Lower lobe of right lung (tissue), 2 donors: Measurements from ENCODE around the gene RAB11FIP3. TPM values are rescaled to one million over a fixed set of nuclear protein-coding genes. Genes with fewer than 3 reads are reported as not detected.

Source experiments
- ATAC-seq, 2 donors: fragments of 200-7000 bp; cut with Tn5 transposase; one replicate each; pipeline ENCODE4 v1.9.1; 2020 to 2022; ENCODE audit warnings: mild to moderate bottlenecking in 2 of 2, moderate library complexity in 2 of 2
- DNase-seq: peaks from one replicate; pipeline ENCODE4 v3.0.0-alpha.2; 2020
- H3K27ac ChIP-seq: fragments of 200-600 bp; one replicate; pipeline ENCODE4 v1.8.0; 2022
- H3K27me3 ChIP-seq: fragments of 200-600 bp; one replicate; pipeline ENCODE4 v1.8.0; 2022; ENCODE audit warnings: low read depth
- H3K36me3 ChIP-seq: fragments of 200-600 bp; one replicate; pipeline ENCODE4 v1.8.0; 2022; ENCODE audit warnings: mild to moderate bottlenecking
- H3K4me1 ChIP-seq: fragments of 200-600 bp; one replicate; pipeline ENCODE4 v1.8.0; 2022
- H3K4me3 ChIP-seq: fragments of 200-600 bp; one replicate; pipeline ENCODE4 v1.8.0; 2022; ENCODE audit warnings: mild to moderate bottlenecking
- H3K9me3 ChIP-seq: fragments of 200-600 bp; one replicate; pipeline ENCODE4 v1.8.0; 2022
- intact Hi-C: fragments of 100-400 bp; cut with DNase I; formaldehyde crosslinking; loops from one replicate; pipeline ENCODE4 v1.11.0; 2022
- microRNA-seq: library from miRNA; unstranded; fragments of <30 nt; microRNA quantifications from one replicate; pipeline ENCODE4 v1.2.0, GENCODE V29; 2020; ENCODE audit warnings: borderline number of aligned reads
- total RNA-seq: library from RNA; stranded (reverse); fragmentation: NEBNext Ultra II Directional; extraction: Animal tissue kit (Norgen Biotek cat#: 25700); gene quantifications from one replicate; pipeline ENCODE4 v1.2.1, GENCODE V29; 2021
- TF ChIP-seq, protein P1 (sequence below): fragments of 200-600 bp; IDR thresholded peaks from one replicate; pipeline ENCODE4 v1.8.0; 2022; ENCODE audit warnings: antibody characterized with exemption, mild to moderate bottlenecking
- donor health status: DM: no; HTN: yes; CAD: no; lungs with severe emphysema.

Gene RAB11FIP3
- total RNA-seq, 1 donor from 2014 or later = 32.2 TPM

DNA sequence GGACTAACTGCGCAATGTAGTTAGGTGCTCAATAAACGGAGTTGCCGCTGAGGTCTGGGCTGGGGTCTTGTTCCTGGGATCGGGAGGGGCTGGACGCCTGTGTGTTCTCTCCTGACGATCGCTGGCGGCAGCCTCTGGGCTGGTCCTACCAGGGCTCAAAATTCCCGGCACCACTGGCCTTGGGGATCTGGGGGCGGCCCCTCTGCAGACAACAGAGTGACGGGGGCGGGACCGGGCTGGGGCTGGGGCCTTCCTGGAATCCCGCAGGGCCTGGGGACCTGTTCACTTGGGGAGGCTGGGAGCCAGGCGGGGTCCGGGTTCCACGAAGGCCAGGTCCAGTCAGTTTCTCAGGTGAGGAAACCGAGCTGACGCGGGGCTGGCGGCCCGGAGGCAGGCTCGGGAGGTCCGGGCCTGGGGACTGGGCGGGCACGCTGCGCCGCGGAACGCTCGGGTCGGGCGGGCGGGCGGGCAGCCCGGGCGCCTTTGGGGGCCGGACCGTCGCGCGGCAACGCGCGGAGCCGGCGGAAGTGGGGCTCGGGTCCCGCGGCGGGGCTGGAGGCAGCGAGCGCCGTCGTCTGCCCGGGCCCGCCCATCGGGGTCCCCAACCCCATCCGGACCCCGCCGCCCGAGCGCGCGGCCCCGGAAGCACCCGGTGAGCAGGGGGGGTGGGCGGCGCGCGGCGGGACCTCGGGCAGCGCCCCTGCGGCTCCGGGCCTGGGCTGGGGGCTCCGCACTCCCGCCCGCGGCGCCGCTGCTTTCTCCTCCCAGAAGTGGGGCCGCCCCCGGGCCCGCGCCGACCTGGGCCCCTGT is 144.2 kb downstream of the RAB11FIP3 start, which contains the start of gene PIGQ:
PIGQ (plus strand) TSS at position 524 of the 810 bp plus-strand sequence. CDS start 4,107 bp downstream, outside the sequence.
- Histone ChIP-seq H3K27ac (peak within 1 kb of the TSS; percentile 82), H3K36me3 (peaks cover 14% of the 10 kb centered on the region), H3K4me1 (peaks cover 45% of the 10 kb centered on the region), H3K4me3 (peak within 1 kb of the TSS; percentile 84), H3K27me3 (no peaks in the 10 kb centered on the region), H3K9me3 (no peaks in the 10 kb centered on the region)
- ATAC-seq = peak; percentile 67 to 76
- intact Hi-C loops = no loop called here
- TF ChIP-seq, protein P1, sequence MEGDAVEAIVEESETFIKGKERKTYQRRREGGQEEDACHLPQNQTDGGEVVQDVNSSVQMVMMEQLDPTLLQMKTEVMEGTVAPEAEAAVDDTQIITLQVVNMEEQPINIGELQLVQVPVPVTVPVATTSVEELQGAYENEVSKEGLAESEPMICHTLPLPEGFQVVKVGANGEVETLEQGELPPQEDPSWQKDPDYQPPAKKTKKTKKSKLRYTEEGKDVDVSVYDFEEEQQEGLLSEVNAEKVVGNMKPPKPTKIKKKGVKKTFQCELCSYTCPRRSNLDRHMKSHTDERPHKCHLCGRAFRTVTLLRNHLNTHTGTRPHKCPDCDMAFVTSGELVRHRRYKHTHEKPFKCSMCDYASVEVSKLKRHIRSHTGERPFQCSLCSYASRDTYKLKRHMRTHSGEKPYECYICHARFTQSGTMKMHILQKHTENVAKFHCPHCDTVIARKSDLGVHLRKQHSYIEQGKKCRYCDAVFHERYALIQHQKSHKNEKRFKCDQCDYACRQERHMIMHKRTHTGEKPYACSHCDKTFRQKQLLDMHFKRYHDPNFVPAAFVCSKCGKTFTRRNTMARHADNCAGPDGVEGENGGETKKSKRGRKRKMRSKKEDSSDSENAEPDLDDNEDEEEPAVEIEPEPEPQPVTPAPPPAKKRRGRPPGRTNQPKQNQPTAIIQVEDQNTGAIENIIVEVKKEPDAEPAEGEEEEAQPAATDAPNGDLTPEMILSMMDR = no peak
- peak; percentile 76 for DNase-seq

Small RNA genes lying within 50 kb of the gene (microRNA-seq; reads per million reads assigned to microRNA genes)
- gene MIR3176 (1.5 reads per million), gene MIR5587 (not detected)

Other genes starting within 250 kb of the RAB11FIP3 start
- 217 TPM for gene HBA1, start 249.0 kb upstream of the RAB11FIP3 start, total RNA-seq
- not detected for gene HBQ1, start 245.2 kb upstream of the RAB11FIP3 start, total RNA-seq
- gene LUC7L, start 196.2 kb upstream of the RAB11FIP3 start, total RNA-seq = 70.9 TPM
- 51.7 TPM for gene FAM234A, start 190.8 kb upstream of the RAB11FIP3 start, total RNA-seq
- 8.2 TPM for gene RGS11, start 149.7 kb upstream of the RAB11FIP3 start, total RNA-seq
- gene ARHGDIG, start 145.1 kb upstream of the RAB11FIP3 start, total RNA-seq = not detected
- not detected for gene PDIA2, start 142.5 kb upstream of the RAB11FIP3 start, total RNA-seq
- 22.4 TPM for gene AXIN1, start 72.9 kb upstream of the RAB11FIP3 start, total RNA-seq
- gene MRPL28, start 55.1 kb upstream of the RAB11FIP3 start, total RNA-seq = 43.4 TPM
- 55.8 TPM for gene PGAP6, start 43.7 kb upstream of the RAB11FIP3 start, total RNA-seq
- gene NME4, start 28.4 kb upstream of the RAB11FIP3 start, total RNA-seq = 42.3 TPM
- 10.1 TPM for gene DECR2, start 23.8 kb upstream of the RAB11FIP3 start, total RNA-seq
- gene CAPN15, start 102.1 kb downstream of the RAB11FIP3 start, total RNA-seq = 44.3 TPM
- gene PRR35, start 134.7 kb downstream of the RAB11FIP3 start, total RNA-seq = not detected
- gene NHLRC4, start 141.4 kb downstream of the RAB11FIP3 start, total RNA-seq = 2.7 TPM
- 68.9 TPM for gene PIGQ, start 144.3 kb downstream of the RAB11FIP3 start, total RNA-seq
- 40.1 TPM for gene RAB40C, start 164.4 kb downstream of the RAB11FIP3 start, total RNA-seq
- 1.2 TPM for gene WFIKKN1, start 205.3 kb downstream of the RAB11FIP3 start, total RNA-seq
- 63.1 TPM for gene METTL26, start 210.7 kb downstream of the RAB11FIP3 start, total RNA-seq
- gene MCRIP2, start 216.2 kb downstream of the RAB11FIP3 start, total RNA-seq = 47.7 TPM
- gene WDR90, start 223.7 kb downstream of the RAB11FIP3 start, total RNA-seq = 31.4 TPM
- gene RHOT2, start 242.5 kb downstream of the RAB11FIP3 start, total RNA-seq = 81.6 TPM